Ecto neural progenitor cell (in vitro differentiated cells): Measurements from ENCODE around the gene MTMR12.
"Not testable (repeated sequence)": the region's sequence is repeated elsewhere in the genome, so short reads cannot be mapped to it uniquely, and the experiment has no call there.

Experiments used
- DNase-seq: peaks from one replicate; pipeline ENCODE4 v3.0.0-alpha.2; 2018; ENCODE audit warnings: low spot score

The MTMR12 gene

DNA sequence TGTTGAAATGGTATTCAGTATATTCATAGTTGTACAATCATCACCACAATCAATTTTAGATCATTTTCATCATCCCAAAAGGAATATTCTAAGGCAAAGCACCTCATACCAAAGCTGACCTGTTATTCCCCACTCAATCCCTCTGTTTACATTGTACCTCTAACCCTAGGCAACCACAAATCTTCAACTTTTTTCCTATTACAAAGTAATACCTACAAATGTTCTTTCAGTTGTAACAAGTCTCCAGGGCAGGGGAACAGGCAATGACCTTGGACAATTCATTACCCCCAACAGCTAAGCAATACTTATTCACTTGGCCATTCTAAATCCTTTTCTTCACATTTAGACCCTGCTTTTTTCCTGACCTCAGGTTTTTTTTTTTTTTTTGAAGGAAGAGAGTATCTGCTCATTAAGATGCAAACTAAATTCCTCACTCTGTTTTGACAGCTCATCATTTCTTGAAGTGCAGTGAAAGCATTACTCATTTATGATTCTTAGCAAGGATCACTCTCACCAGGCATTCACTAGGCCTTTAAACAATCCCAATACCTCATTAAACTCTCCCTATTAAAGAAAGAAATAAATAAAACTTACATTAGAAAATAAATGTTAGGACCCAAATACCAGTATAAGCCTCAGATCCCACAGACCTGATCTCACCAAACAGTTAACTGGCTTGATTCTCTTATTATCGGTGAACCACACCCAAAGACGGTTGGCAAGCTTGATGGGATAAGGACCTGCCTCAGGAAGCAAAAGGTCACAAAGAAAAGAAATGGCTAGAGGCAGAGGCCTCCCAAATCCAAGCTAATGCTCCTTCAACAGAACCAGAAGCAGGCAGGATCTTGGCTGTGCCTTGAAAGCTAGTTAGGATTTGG, 15.3 kb downstream of the MTMR12 start:
- DNase-seq: no peak

DNA sequence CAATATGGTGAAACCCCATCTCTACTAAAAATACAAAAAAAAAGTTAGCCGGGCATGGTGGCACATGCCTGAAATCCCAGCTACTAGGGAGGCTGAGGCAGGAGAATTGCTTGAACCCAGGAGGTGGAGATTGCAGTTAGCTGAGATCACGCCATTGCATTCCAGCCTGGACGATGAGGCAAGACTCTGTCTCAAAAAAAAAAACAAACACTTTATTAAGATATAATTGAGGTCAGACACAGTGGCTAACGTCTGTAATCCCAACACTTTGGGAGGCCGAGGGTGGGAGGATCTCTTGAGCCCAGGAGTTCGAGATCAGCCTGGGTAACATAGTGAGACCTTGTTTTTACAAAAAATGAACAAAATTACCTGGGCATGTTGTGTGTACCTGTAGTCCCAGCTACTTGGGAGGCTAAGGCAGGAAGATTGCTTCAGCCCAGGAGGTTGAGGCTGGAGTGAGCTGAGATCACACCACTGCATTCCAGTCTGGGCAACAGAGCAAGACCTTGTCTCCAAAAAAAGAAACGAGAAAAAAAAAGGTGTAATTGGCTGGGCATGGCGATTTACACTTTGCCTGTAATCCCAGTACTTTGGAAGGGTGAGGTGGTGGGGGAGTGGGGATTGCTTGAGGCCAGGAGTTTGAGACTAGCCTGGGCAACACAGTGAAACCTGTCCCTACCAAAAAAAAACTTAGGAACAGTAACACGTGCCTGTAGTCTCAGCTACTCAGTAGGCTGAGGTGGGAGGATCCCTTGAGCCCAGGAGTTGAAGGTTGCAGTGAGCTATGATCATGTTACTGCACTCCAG, 16.6 kb downstream of the MTMR12 start:
- DNase-seq: not testable (repeated sequence)

DNA sequence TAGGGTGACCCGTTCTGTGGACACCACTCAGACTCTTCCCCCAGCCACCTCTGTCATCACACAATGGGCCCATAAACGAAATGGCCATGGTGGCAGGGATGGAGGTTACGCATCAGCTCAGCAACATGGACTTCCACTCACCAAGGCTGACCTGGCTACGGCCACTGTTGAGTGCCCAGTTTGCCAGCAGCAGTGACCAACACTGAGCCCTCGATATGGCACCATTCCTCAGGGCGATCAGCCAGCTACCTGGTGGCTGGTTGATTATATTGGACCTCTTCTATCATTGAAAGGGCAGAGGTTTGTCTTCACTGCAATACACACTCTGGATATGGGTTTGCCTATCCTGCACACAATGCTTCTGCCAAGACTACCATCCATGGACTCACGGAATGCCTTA, 21.1 kb downstream of the MTMR12 start:
- DNase-seq: no peak

DNA sequence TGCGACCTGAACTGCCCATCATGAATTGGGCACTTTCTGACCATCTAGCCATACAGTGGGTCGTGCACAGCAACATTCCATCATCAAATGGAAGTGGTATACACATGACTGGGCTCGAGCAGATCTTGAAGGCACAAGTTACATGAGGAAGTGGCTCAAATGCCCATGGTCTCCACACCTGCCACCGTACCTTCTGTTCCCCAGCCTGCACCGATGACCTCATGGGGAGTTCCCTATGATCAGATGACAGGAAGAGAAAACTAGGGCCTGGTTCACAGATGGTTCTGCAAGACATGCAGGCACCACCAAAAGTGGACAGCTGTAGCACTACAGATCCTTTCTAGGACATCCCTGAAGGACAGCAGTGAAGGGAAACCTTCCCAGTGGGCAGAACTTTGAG, 21.8 kb downstream of the MTMR12 start:
- DNase-seq: no peak

DNA sequence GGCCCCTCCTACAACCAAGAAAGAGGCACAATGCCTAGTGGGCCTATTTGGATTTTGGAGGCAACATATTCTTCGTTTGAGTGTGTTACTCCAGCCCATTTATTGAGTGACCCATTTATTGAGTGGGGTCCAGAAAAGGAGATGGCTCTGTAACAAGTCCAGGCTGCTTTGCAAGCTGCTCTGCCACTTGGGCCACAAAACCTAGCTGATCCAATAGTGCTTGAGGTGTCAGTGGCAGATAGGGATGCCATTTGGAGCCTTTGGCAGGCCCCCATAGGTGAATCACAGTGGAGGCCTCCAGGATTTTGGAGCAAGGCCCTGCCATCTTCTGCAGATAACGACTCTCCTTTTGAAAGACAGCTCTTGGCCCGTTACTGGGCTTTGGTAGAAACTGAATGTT, 22.2 kb downstream of the MTMR12 start:
- not testable (repeated sequence) for DNase-seq

DNA sequence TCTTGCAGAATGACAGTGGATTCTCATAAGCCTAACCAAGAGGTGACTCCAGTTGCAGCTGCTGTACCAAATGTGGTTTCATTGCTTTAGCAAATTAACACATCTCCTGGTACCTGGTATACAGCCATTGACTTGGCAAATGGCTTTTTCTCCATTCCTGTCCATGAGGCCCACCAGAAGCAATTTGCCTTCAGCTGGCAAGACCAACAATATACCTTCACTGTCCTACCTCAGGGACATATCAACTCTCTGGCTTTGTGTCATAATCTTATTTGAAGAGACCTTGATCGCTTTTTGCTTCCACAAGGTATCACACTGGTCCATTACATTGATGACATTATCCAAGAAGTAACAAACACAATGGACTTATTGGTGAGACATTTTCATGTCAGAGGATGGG, 22.8 kb downstream of the MTMR12 start:
- DNase-seq: not testable (repeated sequence)

DNA sequence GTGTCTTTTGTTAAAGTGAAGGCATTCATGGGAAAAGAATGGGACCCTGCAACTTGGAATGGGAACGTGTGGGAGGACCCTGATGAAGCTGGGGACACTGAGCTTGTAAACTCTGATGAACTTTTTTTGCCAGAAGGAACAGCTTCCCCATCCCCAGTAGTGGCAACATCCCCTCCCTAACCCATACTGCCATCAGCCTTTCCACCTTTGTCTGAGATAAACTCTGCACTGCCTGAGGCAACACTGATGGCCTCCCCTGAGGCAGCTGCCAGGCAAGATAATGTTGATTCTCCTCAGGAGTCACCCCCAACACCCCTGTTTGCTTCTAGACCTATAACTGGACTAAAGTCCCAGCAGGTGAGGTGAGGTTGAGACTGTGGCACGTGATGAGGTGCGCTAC, 24.6 kb downstream of the MTMR12 start:
- DNase-seq: not testable (repeated sequence)

DNA sequence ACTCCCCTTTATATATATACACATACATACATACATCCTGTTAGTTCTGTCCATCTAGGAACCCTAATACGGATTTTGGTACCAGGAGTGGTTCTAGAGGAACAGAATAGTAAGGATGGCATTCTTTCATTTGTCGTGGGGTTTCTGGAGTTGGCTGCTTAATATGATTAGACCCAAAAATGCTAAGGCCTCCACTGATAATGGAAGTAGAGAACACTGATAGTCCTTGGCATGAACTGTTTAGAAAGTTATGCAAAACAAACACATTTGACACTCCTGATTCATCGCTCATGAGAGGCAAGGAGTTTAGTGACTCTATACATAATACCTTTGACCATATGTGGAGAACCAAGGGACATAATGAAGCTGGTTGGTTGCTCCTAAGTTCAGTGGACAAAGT, 25.2 kb downstream of the MTMR12 start:
- not testable (repeated sequence) for DNase-seq

DNA sequence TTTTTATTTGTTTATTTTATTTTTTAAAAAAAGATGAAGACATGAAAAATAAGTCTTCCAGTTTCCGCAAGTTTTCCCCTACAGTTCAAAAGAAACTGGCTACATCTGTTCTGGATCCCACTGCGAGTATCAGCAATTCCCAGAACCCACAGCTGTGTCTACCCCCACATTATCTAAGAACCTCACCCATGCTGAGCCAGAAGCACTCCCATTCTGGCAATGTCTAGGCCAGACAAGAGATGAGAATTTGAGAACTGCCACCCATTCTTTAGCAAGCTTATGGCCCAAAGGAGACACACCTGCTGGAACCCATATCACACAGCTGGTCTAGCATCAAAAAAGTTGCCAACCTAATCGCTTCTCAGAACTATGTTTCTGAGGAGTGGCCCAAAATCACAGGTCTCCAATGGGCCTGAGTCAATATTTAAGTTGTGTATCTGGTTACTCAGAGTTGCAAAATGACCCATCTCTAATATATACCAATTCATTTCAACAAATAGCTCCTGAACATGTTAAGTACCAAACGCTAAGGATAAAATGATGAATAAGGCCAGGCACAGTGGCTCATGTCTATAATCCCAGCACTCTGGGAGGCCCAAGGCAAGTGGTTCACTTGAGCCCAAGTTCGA, 27.1 kb downstream of the MTMR12 start:
- DNase-seq: no peak

DNA sequence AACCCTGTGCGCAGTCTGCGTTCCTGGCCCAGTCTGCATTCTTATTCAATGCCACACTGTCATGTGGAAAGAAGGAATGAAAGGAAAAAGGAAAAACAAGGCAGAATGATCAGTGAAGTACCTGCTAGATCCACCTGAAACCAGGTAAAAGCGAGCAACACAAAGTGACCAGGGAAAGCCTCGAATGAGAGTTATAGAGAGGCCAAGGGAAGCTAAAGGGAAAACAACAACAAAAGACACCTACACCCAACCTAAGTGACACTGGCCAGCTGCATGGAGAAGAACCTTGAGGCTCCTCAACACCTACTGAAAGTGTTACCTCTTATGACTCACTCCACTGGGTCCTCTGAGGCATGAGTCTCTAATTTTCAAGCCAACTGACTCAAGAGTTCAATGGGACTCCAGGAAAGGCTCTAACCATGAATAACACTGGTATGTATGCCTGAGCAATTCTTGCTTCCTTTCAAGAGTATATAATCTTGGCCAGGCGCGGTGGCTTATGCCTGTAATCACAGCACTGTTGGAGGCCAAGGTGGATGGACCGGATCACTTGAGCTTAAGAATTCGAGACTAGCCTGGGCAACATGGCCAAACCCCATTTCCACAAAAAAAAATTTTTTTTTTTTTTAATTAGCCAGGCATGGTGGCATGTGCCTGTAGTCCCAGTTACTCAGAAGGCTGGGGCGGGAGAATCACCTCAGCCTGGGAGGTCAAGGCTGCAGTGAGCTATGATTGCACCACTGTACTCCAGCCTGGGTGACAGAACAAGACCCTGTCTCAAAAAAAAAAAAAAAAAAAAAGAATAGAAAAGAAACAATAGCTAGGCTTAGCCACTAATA, 29.0 kb downstream of the MTMR12 start:
- DNase-seq: no peak

DNA sequence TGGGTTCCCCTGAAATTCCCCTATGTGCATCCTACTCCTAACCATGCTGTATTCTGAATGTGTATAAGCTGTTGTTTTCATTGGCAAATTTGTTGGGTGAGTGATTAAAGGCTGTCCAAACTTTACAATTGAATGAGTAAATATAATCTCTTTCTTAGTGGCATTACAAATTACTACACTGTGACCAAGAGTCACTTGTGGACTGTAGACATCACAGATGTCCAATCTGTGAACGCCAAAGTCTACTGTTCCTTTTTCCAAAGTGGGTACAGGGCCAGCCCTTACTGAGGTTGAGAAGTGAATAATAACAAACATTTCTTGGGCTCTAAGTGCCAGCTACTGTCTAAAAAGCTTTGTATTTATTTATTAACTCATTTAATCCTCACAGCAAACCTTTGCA, 29.7 kb downstream of the MTMR12 start:
- DNase-seq: no peak

DNA sequence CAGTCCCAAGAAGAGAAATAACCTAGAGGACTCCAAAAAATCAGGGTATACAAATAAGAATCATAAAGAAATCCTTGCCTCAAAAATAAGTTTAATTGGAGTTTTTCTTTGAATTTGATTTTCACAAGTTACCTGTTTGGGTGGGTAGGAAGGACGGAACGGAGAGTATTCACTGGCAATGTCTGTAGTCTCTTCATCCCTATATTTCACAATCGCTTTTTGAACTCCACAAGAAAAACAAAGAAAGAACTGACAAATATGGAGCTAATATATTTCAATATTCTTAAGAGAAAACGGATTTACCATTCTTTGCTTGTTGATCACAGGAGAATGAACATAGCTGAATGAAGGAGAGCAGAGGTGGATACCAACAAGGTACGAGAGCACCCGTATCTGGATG, 30.1 kb downstream of the MTMR12 start:
- no peak for DNase-seq

DNA sequence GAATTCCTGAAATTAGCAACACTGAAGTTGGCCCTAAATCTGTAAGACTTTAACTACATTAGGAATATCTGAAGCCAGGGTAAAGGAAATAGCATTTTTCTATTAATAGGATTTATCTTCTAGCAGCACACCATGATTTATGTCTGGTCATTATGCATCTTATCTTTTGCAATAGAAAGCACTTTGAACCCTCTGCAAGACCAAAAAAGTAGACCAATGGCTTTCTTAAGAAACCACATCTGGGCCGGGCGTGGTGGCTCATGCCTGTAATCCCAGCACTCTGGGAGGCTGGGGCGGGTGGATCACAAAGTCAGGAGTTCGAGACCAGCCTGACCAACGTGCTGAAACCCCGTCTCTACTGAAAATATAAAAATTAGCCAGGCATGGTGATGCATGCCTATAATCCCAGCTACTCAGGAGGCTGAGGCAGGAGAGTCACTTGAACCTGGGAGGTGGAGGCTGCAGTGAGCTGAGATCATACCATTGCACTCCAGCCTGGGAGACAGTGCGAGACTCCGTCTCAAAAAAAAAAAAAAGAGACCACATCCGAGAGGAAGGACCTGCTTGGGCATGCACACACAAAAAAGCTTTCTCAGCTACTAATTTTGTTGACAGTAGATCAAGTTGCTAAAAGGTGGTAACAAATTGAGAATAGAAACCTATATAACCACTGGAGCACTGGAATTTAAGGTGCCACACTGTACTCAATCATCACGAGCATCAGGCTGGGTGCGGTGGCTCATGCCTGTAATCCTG, 31.2 kb downstream of the MTMR12 start:
- not testable (repeated sequence) for DNase-seq

DNA sequence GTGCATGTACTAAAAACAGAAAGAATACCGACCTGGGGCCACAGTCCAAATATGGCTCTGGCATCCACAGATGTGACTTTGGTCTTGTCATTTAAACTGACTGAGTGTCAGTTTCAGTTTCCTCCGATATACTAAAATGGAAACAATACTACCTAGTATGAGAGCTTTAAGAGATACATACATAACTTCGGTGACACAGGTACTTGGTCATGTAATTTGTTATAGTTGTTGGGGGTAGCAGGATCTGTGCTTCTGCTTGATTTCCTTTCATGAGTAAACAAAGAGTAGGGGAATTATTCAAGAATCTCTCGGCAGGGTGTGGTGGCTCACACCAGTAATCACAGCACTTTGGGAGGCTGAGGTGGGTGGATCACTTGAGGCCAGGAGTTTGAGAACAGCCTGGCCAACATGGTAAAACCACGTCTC, 32.1 kb downstream of the MTMR12 start:
- no peak for DNase-seq

DNA sequence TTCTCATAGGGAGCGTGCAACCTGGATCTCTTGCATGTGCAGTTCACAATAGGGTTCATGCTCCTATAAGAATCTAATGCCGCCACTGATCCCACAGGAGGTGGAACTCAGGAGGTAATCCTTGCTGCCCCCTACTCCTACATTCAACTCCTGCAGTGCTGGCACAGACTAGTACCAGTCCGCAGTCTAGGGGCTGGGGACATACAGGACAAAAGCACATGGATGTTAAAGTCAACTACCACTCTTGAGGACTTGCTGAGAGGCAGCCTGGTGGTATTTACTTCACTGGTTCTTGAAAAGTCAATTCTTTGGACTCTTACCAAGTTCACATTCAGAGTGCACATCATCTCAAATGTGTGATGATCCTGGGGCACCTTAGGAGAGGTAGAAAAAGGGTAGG, 33.0 kb downstream of the MTMR12 start:
- DNase-seq: no peak

DNA sequence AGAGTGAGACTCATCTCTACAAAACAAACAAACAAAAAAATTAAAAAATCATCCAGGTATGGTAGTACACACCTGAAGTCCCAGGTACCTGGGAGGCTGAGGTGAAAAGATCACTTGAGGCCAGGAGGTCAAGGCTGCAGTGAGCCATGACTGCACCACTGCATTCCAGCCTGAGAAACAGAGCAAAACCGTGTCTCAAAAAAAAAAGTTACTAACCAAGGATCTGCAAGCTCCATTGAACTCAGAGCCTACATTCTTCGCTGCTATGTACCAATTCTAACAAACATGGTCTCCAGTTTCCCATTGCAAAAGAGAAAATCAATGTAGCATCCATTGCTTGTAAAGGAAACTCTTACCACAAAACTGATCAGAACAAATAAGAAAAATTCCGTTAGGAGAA, 33.5 kb downstream of the MTMR12 start:
- DNase-seq: no peak

DNA sequence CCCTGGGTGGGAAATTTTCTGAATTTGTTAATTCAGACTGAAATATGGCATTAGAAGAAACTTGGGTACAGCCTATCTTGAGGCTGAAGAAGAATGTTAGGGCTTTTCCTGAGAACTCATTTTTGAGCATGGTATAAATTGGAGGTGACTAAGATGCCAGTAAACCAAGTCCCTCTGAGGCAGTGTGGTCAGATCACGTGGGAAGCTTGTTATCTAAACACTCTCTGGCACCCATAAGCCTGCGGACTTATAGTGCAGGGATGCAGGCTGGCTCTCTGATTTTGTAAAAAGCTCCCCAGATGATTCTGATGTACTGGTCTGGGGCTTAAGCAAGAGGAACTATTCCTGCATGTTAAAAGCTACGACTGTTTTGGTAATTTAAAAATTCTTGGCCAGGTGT, 34.3 kb downstream of the MTMR12 start:
- DNase-seq: no peak

DNA sequence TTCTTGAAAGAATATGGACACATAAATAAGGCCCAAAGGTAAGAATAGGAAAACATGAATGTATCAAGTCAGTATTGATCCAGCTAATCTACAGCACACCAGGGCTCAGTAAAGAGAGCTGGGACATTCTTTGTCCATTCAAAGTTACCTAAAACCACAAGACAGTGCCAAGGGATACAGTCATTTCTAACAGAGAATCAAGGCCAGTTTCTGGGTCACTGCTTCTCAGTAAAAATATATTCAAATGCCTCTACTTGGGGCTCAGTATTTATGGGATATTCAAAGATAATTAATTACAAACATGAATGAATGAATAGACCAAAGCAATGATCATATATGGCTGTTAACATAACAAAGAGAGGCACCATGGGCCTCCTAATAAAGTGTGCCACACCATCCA, 34.9 kb downstream of the MTMR12 start:
- no peak for DNase-seq

DNA sequence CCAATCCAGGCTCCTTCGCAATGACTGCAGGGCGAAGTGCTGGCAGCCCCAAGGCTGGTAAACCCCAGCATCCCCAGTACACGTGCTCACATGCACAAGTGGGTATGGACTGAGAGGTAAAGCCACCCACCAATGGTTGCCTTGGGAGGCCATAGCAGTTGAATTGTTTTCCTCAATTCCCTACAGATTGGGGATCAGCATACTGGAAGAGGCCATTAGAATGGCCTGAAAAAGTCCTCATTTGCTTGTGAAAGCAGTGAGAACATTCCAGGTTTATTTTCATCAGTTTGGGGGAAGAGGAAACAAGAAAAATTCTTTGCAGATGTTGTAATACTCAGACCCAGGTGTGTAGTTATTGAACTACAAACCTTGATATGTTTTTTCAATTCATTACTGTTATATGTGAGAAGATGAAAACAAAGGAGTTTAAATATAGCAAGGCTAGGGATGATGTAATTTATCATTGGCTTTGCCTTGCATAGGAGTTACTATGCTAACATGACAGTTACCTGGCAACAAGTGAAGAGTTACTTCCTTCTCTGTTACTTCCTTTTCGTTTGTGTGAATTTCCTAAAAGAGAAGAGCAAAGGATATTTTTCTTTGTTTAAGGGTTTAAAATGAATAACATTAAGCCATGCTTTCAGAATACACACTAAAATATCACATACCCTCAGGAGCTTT, 36.4 kb downstream of the MTMR12 start:
- no peak for DNase-seq

DNA sequence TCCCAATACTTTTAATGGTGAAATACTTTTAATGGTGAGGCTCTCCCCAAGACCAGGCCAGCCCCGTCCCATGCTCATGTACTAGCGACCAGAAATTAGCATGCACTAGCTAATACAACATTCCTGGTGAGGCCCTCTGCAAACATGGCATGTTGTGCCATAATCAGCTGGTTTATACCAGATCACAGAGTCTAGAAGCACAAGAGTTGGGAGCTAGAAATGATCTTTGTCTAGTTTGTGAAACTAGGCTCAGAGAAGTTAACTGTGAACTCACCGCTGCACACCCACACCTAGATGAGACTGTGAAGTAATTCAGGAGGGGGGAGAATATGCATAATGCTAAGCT, 37.4 kb downstream of the MTMR12 start:
- DNase-seq: no peak
